Mesendoderm (in vitro differentiated cells): Measurements from ENCODE around the gene CABLES1.

Experiments used
- DNase-seq: peaks from one replicate; pipeline ENCODE4 v3.0.0; 2013
- H2AK5ac ChIP-seq: 2 replicates; pipeline ENCODE4 v1.6.1; 2013; ENCODE audit warnings: low read length, inconsistent platforms
- H2BK120ac ChIP-seq: 2 replicates; pipeline ENCODE4 v1.6.1; 2013; ENCODE audit warnings: low read depth, mild to moderate bottlenecking, low read length, moderate library complexity, mixed read lengths
- H2BK15ac ChIP-seq: replicated peaks from 2 replicates; pipeline ENCODE4 v1.6.1; 2013; ENCODE audit warnings: low read depth, mild to moderate bottlenecking, moderate library complexity
- H2BK5ac ChIP-seq: 2 replicates; pipeline ENCODE4 v1.6.1; 2013; ENCODE audit warnings: low read length, inconsistent platforms
- H3K18ac ChIP-seq: 2 replicates; pipeline ENCODE4 v1.6.1; 2013; ENCODE audit warnings: mild to moderate bottlenecking, low read length, mixed read lengths
- H3K23ac ChIP-seq: one replicate; pipeline ENCODE4 v1.6.1; 2013; ENCODE audit warnings: low read length
- H3K27ac ChIP-seq: 2 replicates; pipeline ENCODE4 v1.5.1; 2013; ENCODE audit warnings: low read depth, mild to moderate bottlenecking, inconsistent platforms, low read length, moderate library complexity
- H3K27me3 ChIP-seq: 2 replicates; pipeline ENCODE4 v1.6.1; 2013; ENCODE audit warnings: low read length, control low read depth, mild to moderate bottlenecking, inconsistent platforms; ENCODE audit not compliant: insufficient read depth, poor library complexity
- H3K36me3 ChIP-seq: 2 replicates; pipeline ENCODE4 v1.6.1; 2013; ENCODE audit warnings: low read length, inconsistent platforms; ENCODE audit not compliant: control insufficient read depth, insufficient read depth
- H3K4ac ChIP-seq: one replicate; pipeline ENCODE4 v1.6.1; 2013; ENCODE audit warnings: low read depth, mild to moderate bottlenecking, low read length, moderate library complexity
- H3K4me1 ChIP-seq: 2 replicates; pipeline ENCODE4 v1.6.1; 2013; ENCODE audit warnings: low read depth, low read length, inconsistent platforms; ENCODE audit not compliant: control insufficient read depth
- H3K4me2 ChIP-seq: 2 replicates; pipeline ENCODE4 v1.6.1; 2013; ENCODE audit warnings: low read length
- H3K4me3 ChIP-seq: 2 replicates; pipeline ENCODE4 v1.5.1; 2013; ENCODE audit warnings: mild to moderate bottlenecking, low read length
- H3K56ac ChIP-seq: one replicate; pipeline ENCODE4 v1.6.1; 2013; ENCODE audit warnings: low read length
- H3K79me1 ChIP-seq: 2 replicates; pipeline ENCODE4 v1.6.1; 2013; ENCODE audit warnings: low read length, inconsistent platforms
- H3K79me2 ChIP-seq: 2 replicates; pipeline ENCODE4 v1.6.1; 2013; ENCODE audit warnings: mild to moderate bottlenecking, low read length; ENCODE audit not compliant: control insufficient read depth, insufficient read depth
- H3K9ac ChIP-seq: 2 replicates; pipeline ENCODE4 v1.6.1; 2013; ENCODE audit warnings: low read length, inconsistent platforms
- H4K5ac ChIP-seq: one replicate; pipeline ENCODE4 v1.6.1; 2013; ENCODE audit warnings: low read length
- H4K8ac ChIP-seq: one replicate; pipeline ENCODE4 v1.6.1; 2013; ENCODE audit warnings: low read depth, mild to moderate bottlenecking, control low read depth, low read length, moderate library complexity
- WGBS: extraction: QIAGEN DNeasy Blood & Tissue Kit; methylation state at CpG from one replicate; pipeline ENCODE4 v1.1.7; 2013; ENCODE audit warnings: low lambda C conversion rate, missing lambda C conversion rate; ENCODE audit not compliant: insufficient coverage; ENCODE audit errors: extremely low coverage; 5-methylcytosine and 5-hydroxymethylcytosine counted together

CABLES1 gene

DNA sequence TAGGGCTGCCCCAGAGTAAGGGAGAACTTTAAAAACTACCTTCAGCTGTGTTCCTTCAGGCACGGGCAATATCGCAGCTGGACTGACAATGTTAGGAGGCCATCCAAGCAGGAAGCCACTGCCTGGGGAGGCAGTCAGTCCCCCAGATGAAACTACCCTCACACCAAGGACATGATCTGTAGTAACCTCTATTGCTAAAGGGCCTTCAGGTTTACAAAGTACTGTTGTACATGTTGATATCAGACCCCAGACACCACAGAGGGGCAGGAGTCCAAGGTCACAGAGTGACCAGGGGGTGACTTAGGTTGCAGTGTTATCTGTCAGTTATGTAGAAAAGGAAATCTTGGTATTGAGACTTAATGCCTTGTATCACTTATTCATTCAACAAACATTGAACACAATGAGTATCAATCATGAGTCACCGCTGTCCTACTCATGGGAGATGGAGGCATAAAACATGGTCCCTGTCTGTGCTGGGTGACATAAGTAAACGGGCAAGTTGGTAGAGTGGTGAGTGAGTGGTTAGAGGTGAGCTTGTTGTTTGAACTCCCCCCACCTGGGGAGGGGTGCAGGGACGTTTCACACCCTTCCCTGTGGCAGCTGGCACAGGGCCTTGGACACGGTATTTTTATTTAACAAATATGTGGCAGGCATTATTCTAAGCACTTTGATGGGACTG, 7.1 kb downstream of the CABLES1 start:
- H3K79me2 ChIP-seq = peaks cover 64% of the 10 kb centered on the region
- H3K18ac ChIP-seq = no peak overlapping the region
- no CpG with 5 or more reads among the region's 6 CpGs for WGBS
- H3K4me3 ChIP-seq = no peak overlapping the region
- H3K4me2 ChIP-seq = no peak overlapping the region
- H3K36me3 ChIP-seq = no peaks in the 10 kb centered on the region
- no peak overlapping the region for H2AK5ac ChIP-seq
- H4K8ac ChIP-seq = no peak overlapping the region
- H3K4me1 ChIP-seq = peaks cover 10% of the 10 kb centered on the region
- H2BK120ac ChIP-seq = no peak overlapping the region
- DNase-seq = no peak
- peaks cover 34% of the 10 kb centered on the region for H3K79me1 ChIP-seq
- H3K27ac ChIP-seq = no peak overlapping the region
- no peak overlapping the region for H3K9ac ChIP-seq
- H3K56ac ChIP-seq = peak overlapping the region; percentile 45
- no peak overlapping the region for H2BK15ac ChIP-seq
- peak overlapping the region; percentile 15 for H3K23ac ChIP-seq
- H4K5ac ChIP-seq = no peak overlapping the region
- H3K27me3 ChIP-seq = no peaks in the 10 kb centered on the region
- H2BK5ac ChIP-seq = no peak overlapping the region
- H3K4ac ChIP-seq = no peak overlapping the region

DNA sequence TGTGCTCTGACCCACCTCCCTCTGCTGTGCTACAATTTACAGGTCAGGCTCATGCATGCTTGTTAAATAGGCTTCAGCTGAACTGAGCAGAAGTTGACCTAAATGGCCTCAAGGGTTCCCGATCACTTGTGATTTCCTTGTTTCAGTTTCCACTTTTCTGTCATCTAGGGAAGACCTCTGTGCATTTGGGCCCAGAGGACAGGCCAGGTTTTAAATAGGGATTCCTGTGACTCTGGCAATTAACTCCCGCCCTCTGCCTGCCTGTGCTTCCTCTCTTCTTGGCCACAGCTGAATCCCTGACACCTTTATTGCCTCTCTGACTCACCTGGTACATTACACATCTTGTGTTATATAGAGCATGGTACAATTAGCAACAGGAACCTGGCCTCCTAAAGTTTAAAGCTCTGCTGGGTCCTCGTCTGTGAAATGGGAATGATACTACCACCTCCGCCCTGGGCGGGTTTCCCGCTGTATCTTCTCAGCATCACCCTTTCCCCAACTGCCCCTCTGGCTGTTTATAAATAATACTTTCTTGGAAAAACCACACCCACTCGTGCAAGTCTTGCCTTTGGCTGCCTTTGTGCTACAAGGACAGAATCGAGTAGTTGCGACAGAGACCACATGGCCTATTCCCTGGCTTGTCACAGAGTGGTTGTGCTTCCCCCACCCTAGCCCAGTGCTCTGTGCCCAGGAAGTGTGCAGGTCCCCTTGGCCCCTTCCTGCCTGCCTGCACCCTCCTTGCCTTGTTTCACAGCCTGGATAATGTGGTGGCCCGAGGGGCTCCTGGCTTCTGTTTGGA, 7.9 kb downstream of the CABLES1 start:
- H4K5ac ChIP-seq = no peak overlapping the region
- H3K27ac ChIP-seq = no peak overlapping the region
- WGBS = no CpG with 5 or more reads among the region's 10 CpGs

DNA sequence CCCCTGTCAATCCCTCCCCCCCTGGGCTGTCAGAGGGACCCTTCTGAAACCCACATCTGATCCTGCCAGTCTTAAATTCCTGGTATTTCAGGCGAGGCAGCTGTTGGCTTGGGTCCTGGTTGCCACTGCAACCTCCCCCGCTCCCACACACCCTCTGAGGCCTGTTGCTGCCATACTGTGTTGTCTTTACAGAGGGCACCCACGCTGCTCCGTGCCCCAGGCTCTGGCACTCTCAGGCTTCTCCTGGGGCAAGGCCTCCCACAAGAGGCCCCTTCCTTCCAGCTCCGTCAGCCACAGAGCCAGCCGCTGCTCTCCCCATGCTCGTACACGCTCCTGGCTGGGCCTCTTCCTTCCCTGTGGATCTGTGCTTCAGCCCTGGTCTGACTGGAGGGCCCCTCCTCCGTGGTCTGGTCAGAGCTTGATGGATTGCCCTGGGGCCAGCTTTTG, 8.6 kb downstream of the CABLES1 start:
- Histone ChIP-seq H2BK120ac (no peak overlapping the region), H3K4me3 (no peak overlapping the region), H3K18ac (no peak overlapping the region), H3K9ac (peak overlapping the region; percentile 19), H2BK5ac (no peak overlapping the region), H2BK15ac (no peak overlapping the region), H3K4me1 (peaks cover 5% of the 10 kb centered on the region), H3K4ac (no peak overlapping the region), H3K79me2 (peaks cover 58% of the 10 kb centered on the region), H3K56ac (peak overlapping the region; percentile 44), H3K4me2 (no peak overlapping the region), H3K79me1 (peaks cover 33% of the 10 kb centered on the region), H3K36me3 (no peaks in the 10 kb centered on the region), H4K5ac (no peak overlapping the region), H3K27ac (no peak overlapping the region), H4K8ac (no peak overlapping the region), H2AK5ac (no peak overlapping the region), H3K23ac (peak overlapping the region; percentile 54), H3K27me3 (no peaks in the 10 kb centered on the region)
- peak; percentile 57 for DNase-seq
- WGBS = no CpG with 5 or more reads among the region's 9 CpGs

More for the DNA sequence above, 7.9 kb downstream of the CABLES1 start:
- Histone ChIP-seq H3K4ac (no peak overlapping the region), H2BK15ac (no peak overlapping the region), H3K23ac (peak overlapping the region; percentile 54), H3K36me3 (no peaks in the 10 kb centered on the region), H3K4me2 (no peak overlapping the region), H3K4me1 (peaks cover 5% of the 10 kb centered on the region), H3K27me3 (no peaks in the 10 kb centered on the region), H2BK120ac (no peak overlapping the region), H2BK5ac (no peak overlapping the region), H3K56ac (peak overlapping the region; percentile 45), H3K4me3 (no peak overlapping the region), H2AK5ac (no peak overlapping the region), H4K8ac (no peak overlapping the region), H3K18ac (no peak overlapping the region), H3K9ac (no peak overlapping the region), H3K79me1 (peaks cover 30% of the 10 kb centered on the region), H3K79me2 (peaks cover 60% of the 10 kb centered on the region)
- DNase-seq = peak; percentile 41

DNA sequence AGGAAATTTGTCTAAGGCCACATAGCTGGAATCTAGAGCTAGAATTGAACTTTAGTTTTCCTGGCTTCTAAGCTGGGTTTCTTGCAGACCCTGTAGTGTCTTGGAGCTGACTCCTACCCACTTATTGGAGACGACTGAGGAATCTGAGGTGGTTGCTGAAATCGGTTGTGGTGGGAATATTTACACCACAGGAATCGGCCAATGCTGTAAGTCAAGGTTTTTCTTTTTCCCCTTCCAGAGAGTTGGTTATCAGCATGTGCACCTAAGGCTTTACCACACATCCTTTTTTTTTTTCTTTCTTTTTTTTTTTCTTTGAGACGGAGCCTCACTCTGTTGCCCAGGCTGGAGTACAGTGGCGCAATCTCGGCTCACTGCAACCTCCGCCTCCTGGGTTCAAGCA, 9.4 kb downstream of the CABLES1 start:
- no peaks in the 10 kb centered on the region for H3K36me3 ChIP-seq
- no peak overlapping the region for H2AK5ac ChIP-seq
- no peak overlapping the region for H3K18ac ChIP-seq
- no CpG with 5 or more reads among the region's 7 CpGs for WGBS
- peaks cover 31% of the 10 kb centered on the region for H3K79me1 ChIP-seq
- H3K4me3 ChIP-seq = no peak overlapping the region
- no peak overlapping the region for H2BK5ac ChIP-seq
- H3K79me2 ChIP-seq = peaks cover 54% of the 10 kb centered on the region
- H3K27me3 ChIP-seq = no peaks in the 10 kb centered on the region
- no peak overlapping the region for H4K5ac ChIP-seq
- H3K9ac ChIP-seq = no peak overlapping the region
- H3K4me2 ChIP-seq = no peak overlapping the region
- H3K56ac ChIP-seq = no peak overlapping the region
- no peak overlapping the region for H4K8ac ChIP-seq
- H3K4ac ChIP-seq = no peak overlapping the region
- peaks cover 5% of the 10 kb centered on the region for H3K4me1 ChIP-seq
- H2BK15ac ChIP-seq = no peak overlapping the region
- no peak for DNase-seq
- no peak overlapping the region for H3K27ac ChIP-seq
- no peak overlapping the region for H3K23ac ChIP-seq
- no peak overlapping the region for H2BK120ac ChIP-seq

DNA sequence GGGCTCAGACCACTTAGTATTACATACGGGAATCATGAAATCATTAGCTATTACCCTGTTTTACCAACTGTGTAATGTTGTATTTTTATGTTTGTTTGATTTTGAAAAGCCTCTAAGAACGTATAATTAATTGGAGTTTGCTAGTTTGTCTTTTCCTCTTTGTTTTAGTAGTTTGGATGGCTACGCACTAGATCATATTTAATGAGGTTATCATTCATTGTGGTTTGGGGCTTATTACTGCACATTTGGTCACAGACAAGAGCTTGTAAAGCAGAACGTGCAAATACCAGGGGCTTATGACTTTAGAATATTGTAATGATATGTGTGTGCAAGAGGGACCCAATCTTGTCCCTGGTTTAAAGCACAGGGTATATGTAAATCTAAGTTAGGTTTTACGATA, 10.3 kb downstream of the CABLES1 start:
- H3K4me2 ChIP-seq = no peak overlapping the region
- H2AK5ac ChIP-seq = no peak overlapping the region
- H3K4ac ChIP-seq = no peak overlapping the region
- H2BK15ac ChIP-seq = no peak overlapping the region
- H2BK120ac ChIP-seq = no peak overlapping the region
- no peak overlapping the region for H3K56ac ChIP-seq
- DNase-seq = no peak
- no peak overlapping the region for H4K8ac ChIP-seq
- no peak overlapping the region for H4K5ac ChIP-seq
- H3K27ac ChIP-seq = no peak overlapping the region
- H3K4me1 ChIP-seq = peaks cover 5% of the 10 kb centered on the region
- H3K27me3 ChIP-seq = no peaks in the 10 kb centered on the region
- peaks cover 50% of the 10 kb centered on the region for H3K79me2 ChIP-seq
- H3K4me3 ChIP-seq = no peak overlapping the region
- no peaks in the 10 kb centered on the region for H3K36me3 ChIP-seq
- H3K9ac ChIP-seq = no peak overlapping the region
- no peak overlapping the region for H3K18ac ChIP-seq
- no peak overlapping the region for H2BK5ac ChIP-seq
- WGBS = no CpG with 5 or more reads among the region's 5 CpGs
- H3K23ac ChIP-seq = no peak overlapping the region
- peaks cover 26% of the 10 kb centered on the region for H3K79me1 ChIP-seq
